HepG2 (cell line): ENCODE measurements around the gene PALM3. TPM values are rescaled to one million over a fixed set of nuclear protein-coding genes. Genes with fewer than 3 reads are reported as not detected.

ENCODE experiments used
- AGO1 ChIP-seq: fragments of 200-400 bp; formaldehyde crosslinking; IDR thresholded peaks from 2 replicates; pipeline ENCODE4 v1.6.1; 2017; ENCODE audit warnings: mild to moderate bottlenecking, low read depth, low read length, moderate library complexity; ENCODE audit not compliant: poor library complexity, severe bottlenecking
- CBFB ChIP-seq: sonication (generic); formaldehyde crosslinking; IDR thresholded peaks from 2 replicates; pipeline ENCODE4 v1.4.0; 2020; ENCODE audit warnings: missing genetic modification reagents
- HDAC2 ChIP-seq: sonication (generic); formaldehyde crosslinking; IDR thresholded peaks from 2 replicates; pipeline ENCODE4 v1.4.0; 2020; ENCODE audit warnings: missing genetic modification reagents
- NFATC3 ChIP-seq: sonication (generic); formaldehyde crosslinking; IDR thresholded peaks from 2 replicates; pipeline ENCODE4 v1.5.1; 2020; ENCODE audit warnings: mild to moderate bottlenecking, missing genetic modification reagents
- NFRKB ChIP-seq: fragments of 450-650 bp; IDR thresholded peaks from 2 replicates; pipeline ENCODE4 v1.6.1; 2017
- NR2C2 ChIP-seq: sonication (generic); formaldehyde crosslinking; IDR thresholded peaks from 2 replicates; pipeline ENCODE4 v1.4.0; 2020; ENCODE audit warnings: missing genetic modification reagents, mild to moderate bottlenecking, moderate library complexity, borderline replicate concordance
- RBFOX2 ChIP-seq: fragments of 200-400 bp; formaldehyde crosslinking; IDR thresholded peaks from 2 replicates; pipeline ENCODE4 v1.6.1; 2017; ENCODE audit warnings: low read depth, mild to moderate bottlenecking, low read length
- RBM22 ChIP-seq: fragments of 200-400 bp; formaldehyde crosslinking; optimal IDR thresholded peaks from 2 replicates; pipeline ENCODE3; 2017; ENCODE audit warnings: mild to moderate bottlenecking, low read length, moderate library complexity
- THYN1 ChIP-seq: sonication (generic); formaldehyde crosslinking; IDR thresholded peaks from 2 replicates; pipeline ENCODE4 v1.8.1; 2023; ENCODE audit warnings: low read depth, mild to moderate bottlenecking, moderate library complexity, missing genetic modification reagents, borderline replicate concordance
- ZNF496 ChIP-seq: sonication (generic); formaldehyde crosslinking; IDR thresholded peaks from 2 replicates; pipeline ENCODE4 v1.8.1; 2023; ENCODE audit warnings: mild to moderate bottlenecking, moderate library complexity, missing genetic modification reagents; ENCODE audit not compliant: insufficient replicate concordance
- ZNF570 ChIP-seq: sonication (generic); formaldehyde crosslinking; IDR thresholded peaks from 2 replicates; pipeline ENCODE4 v1.4.0; 2020; ENCODE audit warnings: mild to moderate bottlenecking, missing genetic modification reagents, borderline replicate concordance
- ZNF777 ChIP-seq: sonication (generic); formaldehyde crosslinking; IDR thresholded peaks from 2 replicates; pipeline ENCODE4 v1.4.0; 2020; ENCODE audit warnings: missing genetic modification reagents
- ZNF839 ChIP-seq: sonication (generic); formaldehyde crosslinking; IDR thresholded peaks from 2 replicates; pipeline ENCODE4 v1.4.0; 2020; ENCODE audit warnings: missing genetic modification reagents, mild to moderate bottlenecking, borderline replicate concordance
- polyA plus RNA-seq, 8 experiments: library from polyadenylated mRNA; depleted of rRNA in 3 of 8; stranded (reverse) in 7 of 8; unstranded in 1 of 8; fragments of >200 nt; fragmentation: Illumina TruSeq in 4 of 8; extraction: Trizol in 4 of 8; gene quantifications; 2 replicates each; pipeline versions ENCODE4 v1.2.1 to v1.2.3, GENCODE V29; 2011 to 2016; ENCODE audit warnings: low read depth in 4 of 8, missing spikeins in 1 of 8, mixed read lengths in 1 of 8; ENCODE audit not compliant: insufficient read depth in 1 of 8
- total RNA-seq, 5 experiments: library from RNA; depleted of rRNA; stranded (reverse); fragments of >200 nt; fragmentation: Illumina TruSeq; extraction: Trizol; gene quantifications; 2 replicates each; pipeline ENCODE4 v1.2.3, GENCODE V29; 2016; ENCODE audit warnings: low read depth in 1 of 5
- TF ChIP-seq, protein P1 (sequence below): sonication (generic); formaldehyde crosslinking; IDR thresholded peaks from 2 replicates; pipeline ENCODE4 v1.5.0; 2020; ENCODE audit warnings: missing genetic modification reagents
- TF ChIP-seq, protein P2 (sequence below): IDR thresholded peaks from 2 replicates; pipeline ENCODE4 v1.6.1; 2016; ENCODE audit warnings: mild to moderate bottlenecking
- TF ChIP-seq, protein P3 (sequence below): sonication (generic); formaldehyde crosslinking; IDR thresholded peaks from 2 replicates; pipeline ENCODE4 v1.4.0; 2020; ENCODE audit warnings: missing genetic modification reagents
- TF ChIP-seq, protein P4 (sequence below): sonication (generic); formaldehyde crosslinking; IDR thresholded peaks from 2 replicates; pipeline ENCODE4 v1.5.1; 2020; ENCODE audit warnings: mild to moderate bottlenecking, missing genetic modification reagents, moderate library complexity
- TF ChIP-seq, protein P5 (sequence below): sonication (generic); formaldehyde crosslinking; IDR thresholded peaks from 2 replicates; pipeline ENCODE4 v1.4.0; 2020; ENCODE audit warnings: missing genetic modification reagents
- TF ChIP-seq, protein P6 (sequence below): sonication (generic); formaldehyde crosslinking; IDR thresholded peaks from 2 replicates; pipeline ENCODE4 v1.4.0; 2020; ENCODE audit warnings: missing genetic modification reagents, low read depth, mild to moderate bottlenecking, borderline replicate concordance

PALM3 gene
- total and polyA plus RNA-seq, 2 of the 13 experiments (the other 11 are each of a cell fraction or from before 2014, with no cell fraction given) = 0.79 to 2.4 TPM

DNA sequence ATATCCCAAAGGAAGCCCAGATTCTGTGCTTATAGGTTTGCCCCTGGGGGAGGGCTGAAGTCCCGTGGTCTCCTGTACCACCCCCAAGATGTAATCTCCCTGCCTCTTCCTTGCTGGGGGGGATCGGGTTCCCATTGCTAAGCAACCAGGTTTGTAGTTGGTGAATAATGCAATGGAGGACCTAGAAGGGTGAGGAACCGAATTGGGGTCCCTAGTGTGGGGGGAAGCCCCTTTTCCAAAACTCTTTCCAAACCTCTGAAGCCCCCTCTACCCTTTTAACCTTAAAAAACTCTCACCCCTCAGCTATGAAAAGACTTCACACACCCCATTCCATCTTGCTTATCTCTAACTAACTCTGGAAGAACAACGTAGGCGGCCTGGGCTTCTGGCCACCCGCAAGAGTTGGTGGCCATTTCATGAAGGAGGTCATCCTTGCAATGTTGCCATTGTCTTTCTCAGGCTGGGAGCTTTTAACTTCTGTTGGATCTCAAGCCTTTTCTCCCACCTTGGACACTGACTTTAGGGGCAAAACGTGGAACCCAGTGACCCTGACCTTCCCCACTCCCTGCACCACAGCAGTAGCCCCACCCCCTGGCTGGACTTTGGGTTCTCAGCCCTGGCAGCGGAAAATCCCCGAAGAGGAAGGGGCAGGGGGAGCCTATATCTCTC is 661 bp downstream of the PALM3 start (continued):
- TF ChIP-seq, protein P1, sequence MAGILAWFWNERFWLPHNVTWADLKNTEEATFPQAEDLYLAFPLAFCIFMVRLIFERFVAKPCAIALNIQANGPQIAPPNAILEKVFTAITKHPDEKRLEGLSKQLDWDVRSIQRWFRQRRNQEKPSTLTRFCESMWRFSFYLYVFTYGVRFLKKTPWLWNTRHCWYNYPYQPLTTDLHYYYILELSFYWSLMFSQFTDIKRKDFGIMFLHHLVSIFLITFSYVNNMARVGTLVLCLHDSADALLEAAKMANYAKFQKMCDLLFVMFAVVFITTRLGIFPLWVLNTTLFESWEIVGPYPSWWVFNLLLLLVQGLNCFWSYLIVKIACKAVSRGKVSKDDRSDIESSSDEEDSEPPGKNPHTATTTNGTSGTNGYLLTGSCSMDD (CRISPR knock-in tag) = no peak
- TF ChIP-seq ZNF839 (no peak), RBFOX2 (no peak), ZNF496 (no peak), CBFB (CRISPR knock-in tag) (no peak), ZNF570 (CRISPR knock-in tag) (no peak), RBM22 (no peak), NR2C2 (CRISPR knock-in tag) (peak; percentile 78), AGO1 (no peak), NFRKB (no peak), ZNF777 (no peak), NFATC3 (CRISPR knock-in tag) (no peak), THYN1 (CRISPR knock-in tag) (no peak), HDAC2 (CRISPR knock-in tag) (no peak)
- TF ChIP-seq, protein P2, sequence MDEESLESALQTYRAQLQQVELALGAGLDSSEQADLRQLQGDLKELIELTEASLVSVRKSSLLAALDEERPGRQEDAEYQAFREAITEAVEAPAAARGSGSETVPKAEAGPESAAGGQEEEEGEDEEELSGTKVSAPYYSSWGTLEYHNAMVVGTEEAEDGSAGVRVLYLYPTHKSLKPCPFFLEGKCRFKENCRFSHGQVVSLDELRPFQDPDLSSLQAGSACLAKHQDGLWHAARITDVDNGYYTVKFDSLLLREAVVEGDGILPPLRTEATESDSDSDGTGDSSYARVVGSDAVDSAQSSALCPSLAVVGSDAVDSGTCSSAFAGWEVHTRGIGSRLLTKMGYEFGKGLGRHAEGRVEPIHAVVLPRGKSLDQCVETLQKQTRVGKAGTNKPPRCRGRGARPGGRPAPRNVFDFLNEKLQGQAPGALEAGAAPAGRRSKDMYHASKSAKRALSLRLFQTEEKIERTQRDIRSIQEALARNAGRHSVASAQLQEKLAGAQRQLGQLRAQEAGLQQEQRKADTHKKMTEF = peak; percentile 36; the same call in 1 of the 2 replicates
- TF ChIP-seq, protein P3, sequence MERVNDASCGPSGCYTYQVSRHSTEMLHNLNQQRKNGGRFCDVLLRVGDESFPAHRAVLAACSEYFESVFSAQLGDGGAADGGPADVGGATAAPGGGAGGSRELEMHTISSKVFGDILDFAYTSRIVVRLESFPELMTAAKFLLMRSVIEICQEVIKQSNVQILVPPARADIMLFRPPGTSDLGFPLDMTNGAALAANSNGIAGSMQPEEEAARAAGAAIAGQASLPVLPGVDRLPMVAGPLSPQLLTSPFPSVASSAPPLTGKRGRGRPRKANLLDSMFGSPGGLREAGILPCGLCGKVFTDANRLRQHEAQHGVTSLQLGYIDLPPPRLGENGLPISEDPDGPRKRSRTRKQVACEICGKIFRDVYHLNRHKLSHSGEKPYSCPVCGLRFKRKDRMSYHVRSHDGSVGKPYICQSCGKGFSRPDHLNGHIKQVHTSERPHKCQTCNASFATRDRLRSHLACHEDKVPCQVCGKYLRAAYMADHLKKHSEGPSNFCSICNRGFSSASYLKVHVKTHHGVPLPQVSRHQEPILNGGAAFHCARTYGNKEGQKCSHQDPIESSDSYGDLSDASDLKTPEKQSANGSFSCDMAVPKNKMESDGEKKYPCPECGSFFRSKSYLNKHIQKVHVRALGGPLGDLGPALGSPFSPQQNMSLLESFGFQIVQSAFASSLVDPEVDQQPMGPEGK (CRISPR knock-in tag) = peak; percentile 78
- TF ChIP-seq, protein P4, sequence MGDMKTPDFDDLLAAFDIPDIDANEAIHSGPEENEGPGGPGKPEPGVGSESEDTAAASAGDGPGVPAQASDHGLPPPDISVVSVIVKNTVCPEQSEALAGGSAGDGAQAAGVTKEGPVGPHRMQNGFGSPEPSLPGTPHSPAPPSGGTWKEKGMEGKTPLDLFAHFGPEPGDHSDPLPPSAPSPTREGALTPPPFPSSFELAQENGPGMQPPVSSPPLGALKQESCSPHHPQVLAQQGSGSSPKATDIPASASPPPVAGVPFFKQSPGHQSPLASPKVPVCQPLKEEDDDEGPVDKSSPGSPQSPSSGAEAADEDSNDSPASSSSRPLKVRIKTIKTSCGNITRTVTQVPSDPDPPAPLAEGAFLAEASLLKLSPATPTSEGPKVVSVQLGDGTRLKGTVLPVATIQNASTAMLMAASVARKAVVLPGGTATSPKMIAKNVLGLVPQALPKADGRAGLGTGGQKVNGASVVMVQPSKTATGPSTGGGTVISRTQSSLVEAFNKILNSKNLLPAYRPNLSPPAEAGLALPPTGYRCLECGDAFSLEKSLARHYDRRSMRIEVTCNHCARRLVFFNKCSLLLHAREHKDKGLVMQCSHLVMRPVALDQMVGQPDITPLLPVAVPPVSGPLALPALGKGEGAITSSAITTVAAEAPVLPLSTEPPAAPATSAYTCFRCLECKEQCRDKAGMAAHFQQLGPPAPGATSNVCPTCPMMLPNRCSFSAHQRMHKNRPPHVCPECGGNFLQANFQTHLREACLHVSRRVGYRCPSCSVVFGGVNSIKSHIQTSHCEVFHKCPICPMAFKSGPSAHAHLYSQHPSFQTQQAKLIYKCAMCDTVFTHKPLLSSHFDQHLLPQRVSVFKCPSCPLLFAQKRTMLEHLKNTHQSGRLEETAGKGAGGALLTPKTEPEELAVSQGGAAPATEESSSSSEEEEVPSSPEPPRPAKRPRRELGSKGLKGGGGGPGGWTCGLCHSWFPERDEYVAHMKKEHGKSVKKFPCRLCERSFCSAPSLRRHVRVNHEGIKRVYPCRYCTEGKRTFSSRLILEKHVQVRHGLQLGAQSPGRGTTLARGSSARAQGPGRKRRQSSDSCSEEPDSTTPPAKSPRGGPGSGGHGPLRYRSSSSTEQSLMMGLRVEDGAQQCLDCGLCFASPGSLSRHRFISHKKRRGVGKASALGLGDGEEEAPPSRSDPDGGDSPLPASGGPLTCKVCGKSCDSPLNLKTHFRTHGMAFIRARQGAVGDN (CRISPR knock-in tag) = no peak; the same call in 1 of the 2 replicates
- TF ChIP-seq, protein P5, sequence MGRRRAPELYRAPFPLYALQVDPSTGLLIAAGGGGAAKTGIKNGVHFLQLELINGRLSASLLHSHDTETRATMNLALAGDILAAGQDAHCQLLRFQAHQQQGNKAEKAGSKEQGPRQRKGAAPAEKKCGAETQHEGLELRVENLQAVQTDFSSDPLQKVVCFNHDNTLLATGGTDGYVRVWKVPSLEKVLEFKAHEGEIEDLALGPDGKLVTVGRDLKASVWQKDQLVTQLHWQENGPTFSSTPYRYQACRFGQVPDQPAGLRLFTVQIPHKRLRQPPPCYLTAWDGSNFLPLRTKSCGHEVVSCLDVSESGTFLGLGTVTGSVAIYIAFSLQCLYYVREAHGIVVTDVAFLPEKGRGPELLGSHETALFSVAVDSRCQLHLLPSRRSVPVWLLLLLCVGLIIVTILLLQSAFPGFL (CRISPR knock-in tag) = no peak
- TF ChIP-seq, protein P6, sequence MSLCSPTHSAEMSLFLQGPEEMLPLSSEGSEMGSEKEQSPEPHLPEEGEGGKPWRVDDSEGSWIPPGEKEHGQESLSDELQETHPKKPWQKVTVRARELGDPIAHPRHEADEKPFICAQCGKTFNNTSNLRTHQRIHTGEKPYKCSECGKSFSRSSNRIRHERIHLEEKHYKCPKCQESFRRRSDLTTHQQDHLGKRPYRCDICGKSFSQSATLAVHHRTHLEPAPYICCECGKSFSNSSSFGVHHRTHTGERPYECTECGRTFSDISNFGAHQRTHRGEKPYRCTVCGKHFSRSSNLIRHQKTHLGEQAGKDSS = no peak
